ENCODE data around the gene CA10. TPM values are rescaled to one million over a fixed set of nuclear protein-coding genes. Genes with fewer than 3 reads are reported as not detected.

The CA10 gene
- total and polyA plus RNA-seq, 4 experiments from 2014 or later: 0.57 TPM; not detected in 3

DNA sequence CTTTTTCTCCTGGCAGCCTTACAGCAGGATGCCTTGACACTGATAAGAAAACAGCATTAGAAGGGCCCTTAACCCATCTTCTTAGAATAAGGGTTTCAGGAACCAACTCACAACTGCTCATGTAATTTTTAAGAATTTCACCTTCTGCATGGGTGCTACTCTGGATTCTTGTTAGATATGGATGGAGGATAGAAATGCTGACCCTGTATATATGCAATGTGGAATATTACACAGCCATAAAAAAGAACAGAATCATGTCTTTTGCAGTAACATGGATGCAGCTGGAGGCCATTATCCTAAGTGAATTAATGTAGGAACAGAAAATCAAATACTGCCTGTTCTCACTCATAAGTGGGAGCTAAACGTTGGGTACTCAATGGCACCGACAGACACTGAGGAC is 423.5 kb downstream of the CA10 start:
- DNase-seq: no peak
- Histone ChIP-seq H3K4me3 (ENCODE audit: low read length in 2 of 2) (no peak overlapping the region), H3K36me3 (ENCODE audit: insufficient read depth, low read length) (no peaks in the 10 kb centered on the region), H3K9me3 (ENCODE audit: control insufficient read depth in 1 of 2, low read length in 2 of 2) (no peaks in the 10 kb centered on the region), H3K27me3 (ENCODE audit: insufficient read depth, low read length) (no peaks in the 10 kb centered on the region), H3K4me1 (ENCODE audit: insufficient read depth, low read length) (no peaks in the 10 kb centered on the region), H3K27ac (ENCODE audit: low read depth, low read length) (no peak overlapping the region)
- peaks cover 0 to 3% (median 0%) of the 10 kb centered on the region in 8 donors for H3K9me3 Mint-ChIP-seq
- no peak overlapping the region for H3K4me3 Mint-ChIP-seq
- no peak overlapping the region for H3K27ac Mint-ChIP-seq
- ChIA-PET CTCF (ENCODE audit: partially characterized antibody) (interaction anchor here (2.8 kb wide), 1 partner anchor 364 kb away, joined by 22 read pairs; no protein-coding TSS in a partner anchor), POLR2A (ENCODE audit: partially characterized antibody) (no interaction called here)
- H3K27me3 Mint-ChIP-seq: peaks cover 0 to 10% of the 10 kb centered on the region in 2 donors
- H3K36me3 Mint-ChIP-seq: no peaks in the 10 kb centered on the region
- H3K4me1 Mint-ChIP-seq: no peaks in the 10 kb centered on the region
- intact Hi-C loops (cut with micrococcal nuclease): no loop called here

DNA sequence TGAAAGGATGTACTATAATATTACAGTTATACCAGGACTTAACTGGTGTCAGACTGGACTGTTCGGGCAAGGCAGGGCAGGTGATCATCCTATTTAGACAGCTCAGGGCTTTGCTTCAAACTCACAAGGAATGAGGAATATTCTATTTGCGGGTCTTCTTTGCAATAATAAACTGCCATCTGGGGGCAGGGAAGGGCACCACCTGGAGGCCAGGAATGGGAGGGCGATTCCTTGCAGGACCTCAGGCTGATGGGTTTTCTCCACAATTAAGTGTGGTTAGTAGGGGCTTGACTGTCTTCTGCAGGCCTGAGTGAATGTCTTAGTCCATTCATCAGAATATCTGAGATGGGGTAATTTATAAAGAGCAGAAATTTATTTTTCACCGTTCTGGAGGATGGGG is 424.1 kb downstream of the CA10 start:
- H3K9me3 ChIP-seq (ENCODE audit: control insufficient read depth in 1 of 2, low read length in 2 of 2): no peaks in the 10 kb centered on the region
- ChIA-PET POLR2A (ENCODE audit: partially characterized antibody) (no interaction called here), CTCF (ENCODE audit: partially characterized antibody) (interaction anchor here (0.6 to 2.8 kb wide), 2 partner anchors 363 to 955 kb away, joined by 4 to 22 read pairs; no protein-coding TSS in a partner anchor)
- no peak overlapping the region for H3K4me3 Mint-ChIP-seq
- H3K36me3 ChIP-seq (ENCODE audit: insufficient read depth, low read length): no peaks in the 10 kb centered on the region
- no peak overlapping the region for H3K27ac Mint-ChIP-seq
- no peaks in the 10 kb centered on the region for H3K4me1 ChIP-seq (ENCODE audit: insufficient read depth, low read length)
- H3K27me3 ChIP-seq (ENCODE audit: insufficient read depth, low read length): no peaks in the 10 kb centered on the region
- intact Hi-C loops (cut with micrococcal nuclease): no loop called here
- H3K27me3 Mint-ChIP-seq: peaks cover 0 to 10% of the 10 kb centered on the region in 2 donors
- no peak for DNase-seq
- H3K36me3 Mint-ChIP-seq: no peaks in the 10 kb centered on the region
- H3K9me3 Mint-ChIP-seq: peaks cover 0 to 3% (median 0%) of the 10 kb centered on the region in 8 donors
- H3K4me3 ChIP-seq (ENCODE audit: low read length in 2 of 2): no peak overlapping the region
- H3K27ac ChIP-seq (ENCODE audit: low read depth, low read length): no peak overlapping the region
- no peaks in the 10 kb centered on the region for H3K4me1 Mint-ChIP-seq

DNA sequence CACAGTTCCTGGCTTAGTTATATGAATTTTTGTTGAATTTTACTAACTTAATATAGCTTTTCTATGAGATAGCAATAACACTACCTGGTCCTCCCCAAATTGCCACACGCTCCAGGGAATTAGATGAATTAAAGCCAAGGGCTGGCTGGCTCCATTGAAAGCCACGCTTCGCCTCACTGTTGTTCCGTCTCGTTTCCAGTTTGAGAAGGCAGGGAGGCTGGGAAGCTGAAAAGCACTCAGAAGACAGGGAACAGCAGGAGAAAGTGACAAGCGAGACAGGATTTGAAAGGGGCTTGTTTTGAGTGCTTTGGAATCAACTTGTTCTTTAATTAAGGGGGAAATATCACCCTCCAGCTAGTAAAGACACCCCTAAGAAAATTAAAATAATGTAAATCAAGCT is 425.3 kb downstream of the CA10 start:
- intact Hi-C loops (cut with micrococcal nuclease): no loop called here
- Histone ChIP-seq H3K27me3 (ENCODE audit: insufficient read depth, low read length) (no peaks in the 10 kb centered on the region), H3K36me3 (ENCODE audit: insufficient read depth, low read length) (no peaks in the 10 kb centered on the region), H3K27ac (ENCODE audit: low read depth, low read length) (no peak overlapping the region), H3K4me3 (ENCODE audit: low read length in 2 of 2) (no peak overlapping the region), H3K4me1 (ENCODE audit: insufficient read depth, low read length) (no peaks in the 10 kb centered on the region), H3K9me3 (ENCODE audit: control insufficient read depth in 1 of 2, low read length in 2 of 2) (no peaks in the 10 kb centered on the region)
- DNase-seq: no peak
- peaks cover 0 to 3% (median 0%) of the 10 kb centered on the region in 8 donors for H3K9me3 Mint-ChIP-seq
- ChIA-PET POLR2A (ENCODE audit: partially characterized antibody) (interaction anchor here (0.9 kb wide), 1 partner anchor 9 kb away, joined by 3 read pairs; no protein-coding TSS in a partner anchor), CTCF (ENCODE audit: partially characterized antibody) (interaction anchor here (2.8 kb wide), 1 partner anchor 362 kb away, joined by 22 read pairs; no protein-coding TSS in a partner anchor)
- H3K4me1 Mint-ChIP-seq: no peaks in the 10 kb centered on the region
- H3K27me3 Mint-ChIP-seq: peaks cover 0 to 10% of the 10 kb centered on the region in 2 donors
- no peak overlapping the region for H3K27ac Mint-ChIP-seq
- H3K4me3 Mint-ChIP-seq: no peak overlapping the region
- H3K36me3 Mint-ChIP-seq: no peaks in the 10 kb centered on the region

DNA sequence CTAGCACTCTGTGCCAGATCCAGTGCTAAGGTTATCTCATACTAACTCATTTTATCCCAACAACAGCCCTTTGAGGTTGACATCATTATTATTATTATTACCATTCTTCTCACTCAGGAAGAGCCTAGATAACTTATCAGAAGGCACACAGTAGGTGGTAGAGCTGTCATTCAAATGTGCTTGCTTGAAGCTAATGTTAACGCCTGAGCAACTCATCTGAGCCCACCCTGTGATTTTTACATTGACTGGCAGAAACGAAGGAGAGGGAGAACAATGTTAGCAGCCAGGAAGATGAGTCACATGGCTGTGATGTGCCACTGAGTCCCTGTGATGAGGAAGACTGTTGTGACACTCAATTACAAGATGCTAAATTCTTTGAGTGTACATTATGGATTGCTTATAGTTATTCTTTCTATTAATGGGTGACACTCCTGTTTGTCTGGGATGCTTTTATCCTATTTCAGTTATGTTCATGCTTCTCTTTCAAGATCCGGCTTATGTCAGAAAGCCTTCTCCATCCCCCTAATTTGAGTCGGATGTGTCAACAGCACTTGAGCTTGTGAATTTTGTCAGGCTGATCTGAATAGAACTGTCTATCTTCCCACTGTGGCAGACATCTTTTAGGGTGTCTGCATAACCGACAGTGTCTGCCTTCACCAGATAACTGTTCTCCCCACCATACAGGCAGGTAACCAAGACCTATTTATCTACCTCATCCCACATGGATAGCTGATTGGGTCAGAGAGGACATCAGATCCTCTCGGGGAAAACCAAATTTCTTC is 426.4 kb downstream of the CA10 start:
- no peaks in the 10 kb centered on the region for H3K9me3 ChIP-seq (ENCODE audit: control insufficient read depth in 1 of 2, low read length in 2 of 2)
- H3K27ac Mint-ChIP-seq: no peak overlapping the region
- ChIA-PET POLR2A (ENCODE audit: partially characterized antibody) (interaction anchor here (0.9 kb wide), 1 partner anchor 10 kb away, joined by 3 read pairs; no protein-coding TSS in a partner anchor), CTCF (ENCODE audit: partially characterized antibody) (no interaction called here)
- no peaks in the 10 kb centered on the region for H3K27me3 ChIP-seq (ENCODE audit: insufficient read depth, low read length)
- no peak overlapping the region for H3K27ac ChIP-seq (ENCODE audit: low read depth, low read length)
- DNase-seq: no peak
- H3K9me3 Mint-ChIP-seq: peaks cover 0 to 3% (median 0%) of the 10 kb centered on the region in 8 donors
- H3K27me3 Mint-ChIP-seq: peaks cover 0 to 10% of the 10 kb centered on the region in 2 donors
- H3K36me3 Mint-ChIP-seq: no peaks in the 10 kb centered on the region
- no peaks in the 10 kb centered on the region for H3K36me3 ChIP-seq (ENCODE audit: insufficient read depth, low read length)
- H3K4me1 ChIP-seq (ENCODE audit: insufficient read depth, low read length): no peaks in the 10 kb centered on the region
- intact Hi-C loops (cut with micrococcal nuclease): no loop called here
- no peak overlapping the region for H3K4me3 ChIP-seq (ENCODE audit: low read length in 2 of 2)
- no peak overlapping the region for H3K4me3 Mint-ChIP-seq
- peaks cover 0 to under 1% (median under 1%) of the 10 kb centered on the region in 4 donors for H3K4me1 Mint-ChIP-seq

DNA sequence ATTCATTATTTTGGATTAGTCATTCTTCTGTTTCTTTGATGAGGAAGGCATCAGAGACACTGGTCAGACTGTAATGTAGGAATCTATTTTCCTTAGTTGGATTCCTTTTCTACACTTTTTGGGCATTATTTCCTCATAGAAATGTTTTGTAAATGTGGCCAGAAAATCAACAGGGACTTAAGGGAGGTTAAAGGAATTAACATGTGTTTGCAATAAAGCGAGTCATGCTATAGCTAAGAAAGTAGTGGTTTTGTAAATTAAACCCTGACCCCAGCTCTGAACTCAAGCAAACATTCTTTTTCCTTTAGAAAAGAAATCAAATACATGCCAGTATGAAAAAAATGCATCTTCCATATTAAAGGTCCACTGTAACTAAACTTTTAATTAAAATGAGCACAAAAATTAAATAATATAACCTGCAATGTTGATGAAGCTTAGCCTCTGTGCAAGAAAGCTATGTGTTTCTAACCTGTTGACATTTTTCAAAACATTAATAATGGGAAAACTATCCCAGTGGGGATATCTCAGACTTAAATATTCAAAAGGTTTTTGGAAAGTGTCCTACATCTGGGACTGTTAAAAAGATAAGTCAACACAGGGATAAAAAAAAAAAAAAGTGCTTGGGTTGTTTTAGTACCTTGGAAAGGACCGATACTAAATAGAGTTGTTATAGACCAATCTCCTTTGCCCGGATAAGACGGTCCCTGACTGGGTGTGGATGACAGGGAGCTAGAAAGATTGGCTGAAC is 428.0 kb downstream of the CA10 start:
- H3K4me3 Mint-ChIP-seq: no peak overlapping the region
- CTCF ChIA-PET (ENCODE audit: partially characterized antibody): no interaction called here
- no peaks in the 10 kb centered on the region for H3K36me3 Mint-ChIP-seq
- peaks cover 0 to 10% of the 10 kb centered on the region in 2 donors for H3K27me3 Mint-ChIP-seq
- H3K9me3 ChIP-seq (ENCODE audit: control insufficient read depth in 1 of 2, low read length in 2 of 2): no peaks in the 10 kb centered on the region
- peaks cover 0 to 3% (median 0%) of the 10 kb centered on the region in 8 donors for H3K9me3 Mint-ChIP-seq
- H3K27ac Mint-ChIP-seq: no peak overlapping the region
- no peaks in the 10 kb centered on the region for H3K27me3 ChIP-seq (ENCODE audit: insufficient read depth, low read length)
- intact Hi-C loops (cut with micrococcal nuclease): no loop called here
- H3K4me1 ChIP-seq (ENCODE audit: insufficient read depth, low read length): no peaks in the 10 kb centered on the region
- peaks cover 0 to 4% (median 1%) of the 10 kb centered on the region in 4 donors for H3K4me1 Mint-ChIP-seq
- no peak for DNase-seq
- no peak overlapping the region for H3K27ac ChIP-seq (ENCODE audit: low read depth, low read length)
- POLR2A ChIA-PET (ENCODE audit: partially characterized antibody): no interaction called here
- no peak overlapping the region for H3K4me3 ChIP-seq (ENCODE audit: low read length in 2 of 2)
- no peaks in the 10 kb centered on the region for H3K36me3 ChIP-seq (ENCODE audit: insufficient read depth, low read length)

DNA sequence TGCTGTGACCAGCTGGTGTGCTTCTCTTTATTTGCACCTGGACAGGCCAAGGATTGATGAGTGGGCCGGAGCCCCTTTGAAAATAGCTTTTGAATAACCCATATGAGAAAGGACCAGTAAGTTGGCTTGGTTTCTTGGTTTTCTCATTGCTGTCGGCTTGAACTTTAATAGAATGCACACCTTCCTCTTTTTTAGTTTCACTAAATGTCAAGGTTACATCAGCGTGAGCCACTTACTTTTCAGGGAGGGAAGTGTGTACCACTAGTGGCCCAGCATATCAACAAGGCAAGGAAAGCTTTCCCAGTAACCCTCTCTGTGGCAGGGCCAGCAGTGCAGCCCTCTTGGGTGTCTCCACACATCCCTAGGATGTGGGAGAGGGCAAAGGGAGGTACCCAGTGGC is 433.3 kb downstream of the CA10 start:
- H3K4me3 ChIP-seq (ENCODE audit: low read length in 2 of 2): no peak overlapping the region
- no peaks in the 10 kb centered on the region for H3K27me3 ChIP-seq (ENCODE audit: insufficient read depth, low read length)
- H3K4me1 ChIP-seq (ENCODE audit: insufficient read depth, low read length): no peaks in the 10 kb centered on the region
- no peaks in the 10 kb centered on the region for H3K9me3 ChIP-seq (ENCODE audit: control insufficient read depth in 1 of 2, low read length in 2 of 2)
- H3K4me1 Mint-ChIP-seq: peaks cover 0 to 4% (median 1%) of the 10 kb centered on the region in 4 donors
- H3K9me3 Mint-ChIP-seq: peaks cover 0 to 4% (median 0%) of the 10 kb centered on the region in 8 donors
- ChIA-PET POLR2A (ENCODE audit: partially characterized antibody) (no interaction called here), CTCF (ENCODE audit: partially characterized antibody) (no interaction called here)
- H3K4me3 Mint-ChIP-seq: no peak overlapping the region
- no peaks in the 10 kb centered on the region for H3K36me3 ChIP-seq (ENCODE audit: insufficient read depth, low read length)
- DNase-seq: no peak
- H3K27ac ChIP-seq (ENCODE audit: low read depth, low read length): no peak overlapping the region
- H3K36me3 Mint-ChIP-seq: no peaks in the 10 kb centered on the region
- intact Hi-C loops (cut with micrococcal nuclease): no loop called here
- no peak overlapping the region for H3K27ac Mint-ChIP-seq
- peaks cover 0 to 2% of the 10 kb centered on the region in 2 donors for H3K27me3 Mint-ChIP-seq

DNA sequence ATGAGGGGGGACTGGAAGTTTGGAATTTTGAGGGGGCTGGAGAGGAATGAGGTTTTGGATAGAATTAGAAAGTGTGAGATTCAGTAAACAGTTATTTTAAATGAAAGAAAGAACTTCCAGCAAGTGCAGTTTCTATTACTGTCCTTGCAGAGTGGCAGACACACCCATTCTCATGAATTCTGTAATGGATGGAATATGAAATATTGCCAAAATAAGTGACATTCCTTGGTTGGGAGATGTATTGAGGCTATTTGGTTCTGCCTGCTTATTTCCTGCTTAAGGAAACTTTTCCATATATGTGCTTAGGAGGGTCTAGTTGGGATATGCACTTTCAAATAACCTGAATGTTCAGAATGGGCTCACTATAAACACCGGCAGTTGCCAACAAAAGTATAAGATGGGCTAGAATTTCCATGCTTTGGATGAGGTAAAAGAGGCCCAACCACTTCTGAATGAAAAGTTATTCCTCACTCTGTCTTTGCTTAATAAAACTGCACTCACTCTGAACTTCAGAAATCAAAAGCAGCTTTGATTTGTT is 434.4 kb downstream of the CA10 start:
- no peak for DNase-seq
- H3K27me3 Mint-ChIP-seq: peaks cover 0 to 2% of the 10 kb centered on the region in 2 donors
- H3K27ac Mint-ChIP-seq: no peak overlapping the region
- ChIA-PET POLR2A (ENCODE audit: partially characterized antibody) (no interaction called here), CTCF (ENCODE audit: partially characterized antibody) (no interaction called here)
- Histone ChIP-seq H3K4me3 (ENCODE audit: low read length in 2 of 2) (no peak overlapping the region), H3K27ac (ENCODE audit: low read depth, low read length) (no peak overlapping the region), H3K27me3 (ENCODE audit: insufficient read depth, low read length) (no peaks in the 10 kb centered on the region), H3K9me3 (ENCODE audit: control insufficient read depth in 1 of 2, low read length in 2 of 2) (no peaks in the 10 kb centered on the region), H3K36me3 (ENCODE audit: insufficient read depth, low read length) (no peaks in the 10 kb centered on the region), H3K4me1 (ENCODE audit: insufficient read depth, low read length) (no peaks in the 10 kb centered on the region)
- H3K4me3 Mint-ChIP-seq: no peak overlapping the region
- no peaks in the 10 kb centered on the region for H3K36me3 Mint-ChIP-seq
- H3K9me3 Mint-ChIP-seq: peaks cover 0 to 4% (median 0%) of the 10 kb centered on the region in 8 donors
- intact Hi-C loops (cut with micrococcal nuclease): no loop called here
- H3K4me1 Mint-ChIP-seq: peaks cover 0 to 4% (median 1%) of the 10 kb centered on the region in 4 donors
